ENCODE data around the gene SBNO2. TPM values are rescaled to one million over a fixed set of nuclear protein-coding genes. Genes with fewer than 3 reads are reported as not detected.

SBNO2 gene
- total and polyA plus RNA-seq, 2 of the 4 experiments (the other 2 are of a cell fraction), result 13.4 to 40.5 TPM

GRCh38 chr19:1144741-1145140 is 29.3 kb downstream of the SBNO2 start:
- CTCF ChIA-PET, result no interaction called here
- no peak overlapping the region for H4K91ac ChIP-seq (ENCODE audit: insufficient read depth, low read depth, low read length)
- intact Hi-C loops (cut with micrococcal nuclease), result no loop called here
- no peak overlapping the region for H3K18ac ChIP-seq (ENCODE audit: low read depth, low read length)
- ATAC-seq (ENCODE audit: low read depth), result no peak
- no peak overlapping the region for H2AFZ ChIP-seq (replicated peaks; ENCODE audit: low read length, poor library complexity)
- H2BK20ac ChIP-seq (ENCODE audit: low read depth, low read length), result no peak overlapping the region
- H2BK120ac ChIP-seq (ENCODE audit: low read depth, low read length), result no peak overlapping the region
- no peak overlapping the region for H3K9ac ChIP-seq (ENCODE audit: low read depth, low read length)
- no peak overlapping the region for H2BK5ac ChIP-seq (ENCODE audit: low read depth, low read length, poor library complexity, severe bottlenecking)
- no peaks in the 10 kb centered on the region for H3K4me1 ChIP-seq (ENCODE audit: control insufficient read depth, insufficient read depth, low read length)
- in situ Hi-C loops (cut with MboI; ENCODE audit: low sequenced_read_pairs), result no loop called here
- H2AK9ac ChIP-seq (replicated peaks; ENCODE audit: low read depth, low read length, poor library complexity), result no peak overlapping the region
- no peak overlapping the region for H3K27ac ChIP-seq (ENCODE audit: insufficient read depth, low read length)
- no peak overlapping the region for H3K4me2 ChIP-seq (ENCODE audit: low read depth, low read length)
- H3K4ac ChIP-seq (ENCODE audit: low read depth, low read length), result no peak overlapping the region
- H4K20me1 ChIP-seq (ENCODE audit: insufficient read depth, low read length), result peaks cover 22% of the 10 kb centered on the region
- no peak overlapping the region for H4K5ac ChIP-seq (ENCODE audit: low read depth, low read length)
- H2BK15ac ChIP-seq (ENCODE audit: low read depth, low read length), result no peak overlapping the region
- no peak overlapping the region for H3K56ac ChIP-seq (ENCODE audit: extremely low read depth, insufficient read depth, low read length)
- no peaks in the 10 kb centered on the region for H3K27me3 ChIP-seq (ENCODE audit: control insufficient read depth, insufficient read depth, low read length)
- dilution Hi-C loops (cut with HindIII; ENCODE audit: low sequenced_read_pairs, unreplicated experiment), result no loop called here
- no peak overlapping the region for H3K23ac ChIP-seq (ENCODE audit: low read depth, low read length)
- H3K14ac ChIP-seq (replicated peaks; ENCODE audit: low read depth, low read length), result no peak overlapping the region
- TF ChIP-seq FOS (IDR thresholded peaks at IDR 0.05; ENCODE audit: low read depth, low read length) (no peak), MAFK (IDR thresholded peaks at IDR 0.05; ENCODE audit: low read depth, low read length) (no peak), RAD21 (IDR thresholded peaks at IDR 0.05; ENCODE audit: low read length) (no peak), MXI1 (IDR thresholded peaks at IDR 0.05; ENCODE audit: borderline replicate concordance, low read depth, low read length) (no peak), RFX5 (IDR thresholded peaks at IDR 0.05; ENCODE audit: low read depth, low read length) (no peak), BHLHE40 (IDR thresholded peaks at IDR 0.05; ENCODE audit: low read depth, low read length) (no peak), RCOR1 (IDR thresholded peaks at IDR 0.05; ENCODE audit: insufficient replicate concordance, low read length) (no peak), SMC3 (IDR thresholded peaks at IDR 0.05; ENCODE audit: low read depth, low read length) (no peak), NFE2L2 (IDR thresholded peaks at IDR 0.05; ENCODE audit: low read depth, low read length) (no peak), CEBPB (IDR thresholded peaks at IDR 0.05; ENCODE audit: low read depth, low read length) (no peak), CTCF (conservative IDR thresholded peaks at IDR 0.05; ENCODE audit: low read depth, low read length) (no peak), POLR2A (IDR thresholded peaks at IDR 0.05; ENCODE audit: low read depth, low read length) (no peak), MAZ (IDR thresholded peaks at IDR 0.05; ENCODE audit: borderline replicate concordance, low read depth, low read length) (no peak), CHD1 (IDR thresholded peaks at IDR 0.05; ENCODE audit: low read depth, low read length) (no peak)
- TF ChIP-seq, protein P1, sequence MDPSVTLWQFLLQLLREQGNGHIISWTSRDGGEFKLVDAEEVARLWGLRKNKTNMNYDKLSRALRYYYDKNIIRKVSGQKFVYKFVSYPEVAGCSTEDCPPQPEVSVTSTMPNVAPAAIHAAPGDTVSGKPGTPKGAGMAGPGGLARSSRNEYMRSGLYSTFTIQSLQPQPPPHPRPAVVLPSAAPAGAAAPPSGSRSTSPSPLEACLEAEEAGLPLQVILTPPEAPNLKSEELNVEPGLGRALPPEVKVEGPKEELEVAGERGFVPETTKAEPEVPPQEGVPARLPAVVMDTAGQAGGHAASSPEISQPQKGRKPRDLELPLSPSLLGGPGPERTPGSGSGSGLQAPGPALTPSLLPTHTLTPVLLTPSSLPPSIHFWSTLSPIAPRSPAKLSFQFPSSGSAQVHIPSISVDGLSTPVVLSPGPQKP (IDR thresholded peaks at IDR 0.05; ENCODE audit: borderline replicate concordance, low read depth, low read length), result no peak
- TF ChIP-seq, protein P2, sequence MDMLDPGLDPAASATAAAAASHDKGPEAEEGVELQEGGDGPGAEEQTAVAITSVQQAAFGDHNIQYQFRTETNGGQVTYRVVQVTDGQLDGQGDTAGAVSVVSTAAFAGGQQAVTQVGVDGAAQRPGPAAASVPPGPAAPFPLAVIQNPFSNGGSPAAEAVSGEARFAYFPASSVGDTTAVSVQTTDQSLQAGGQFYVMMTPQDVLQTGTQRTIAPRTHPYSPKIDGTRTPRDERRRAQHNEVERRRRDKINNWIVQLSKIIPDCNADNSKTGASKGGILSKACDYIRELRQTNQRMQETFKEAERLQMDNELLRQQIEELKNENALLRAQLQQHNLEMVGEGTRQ (IDR thresholded peaks at IDR 0.05; ENCODE audit: low read depth, low read length), result no peak
- no peak for DNase-seq
- peaks cover 20 to 39% of the 10 kb centered on the region in 2 experiments for H3K79me1 ChIP-seq (ENCODE audit: low read depth in 1 of 2, low read length in 2 of 2)
- H3K9me3 ChIP-seq (ENCODE audit: control insufficient read depth, insufficient read depth, low read length), result no peaks in the 10 kb centered on the region
- no peaks in the 10 kb centered on the region for H3K9me1 ChIP-seq (ENCODE audit: insufficient read depth, low read length)
- no peak overlapping the region for H3K4me3 ChIP-seq (ENCODE audit: insufficient read depth, low read depth, low read length)
- H4K8ac ChIP-seq (ENCODE audit: low read depth in 2 of 2, low read length in 2 of 2), result no peak overlapping the region
- POLR2A ChIA-PET (ENCODE audit: unreplicated experiment), result no interaction called here
- H3K36me3 ChIP-seq (ENCODE audit: control insufficient read depth, insufficient read depth, low read length), result peaks cover 54% of the 10 kb centered on the region
- BruUV-seq (replicated peaks), result no TSS peak
- WGBS, 2 experiments (ENCODE audit: extremely low coverage in 2 of 2, insufficient read length in 1 of 2), result 100% methylated on average over 1 of the region's 1 CpG; no CpG with 5 or more reads in 1 of the 2 experiments
- H2AK5ac ChIP-seq (ENCODE audit: low read depth, low read length), result no peak overlapping the region

Measured in IMR-90 (cell line).